Raji (cell line): ENCODE results near the gene RNF225.

ENCODE experiments used
- POLR2A ChIP-seq: IDR thresholded peaks from 2 replicates; pipeline ENCODE4 v1.6.1; 2011; ENCODE audit warnings: low read depth, low read length, control low read depth; ENCODE audit not compliant: insufficient read depth

Gene RNF225

DNA sequence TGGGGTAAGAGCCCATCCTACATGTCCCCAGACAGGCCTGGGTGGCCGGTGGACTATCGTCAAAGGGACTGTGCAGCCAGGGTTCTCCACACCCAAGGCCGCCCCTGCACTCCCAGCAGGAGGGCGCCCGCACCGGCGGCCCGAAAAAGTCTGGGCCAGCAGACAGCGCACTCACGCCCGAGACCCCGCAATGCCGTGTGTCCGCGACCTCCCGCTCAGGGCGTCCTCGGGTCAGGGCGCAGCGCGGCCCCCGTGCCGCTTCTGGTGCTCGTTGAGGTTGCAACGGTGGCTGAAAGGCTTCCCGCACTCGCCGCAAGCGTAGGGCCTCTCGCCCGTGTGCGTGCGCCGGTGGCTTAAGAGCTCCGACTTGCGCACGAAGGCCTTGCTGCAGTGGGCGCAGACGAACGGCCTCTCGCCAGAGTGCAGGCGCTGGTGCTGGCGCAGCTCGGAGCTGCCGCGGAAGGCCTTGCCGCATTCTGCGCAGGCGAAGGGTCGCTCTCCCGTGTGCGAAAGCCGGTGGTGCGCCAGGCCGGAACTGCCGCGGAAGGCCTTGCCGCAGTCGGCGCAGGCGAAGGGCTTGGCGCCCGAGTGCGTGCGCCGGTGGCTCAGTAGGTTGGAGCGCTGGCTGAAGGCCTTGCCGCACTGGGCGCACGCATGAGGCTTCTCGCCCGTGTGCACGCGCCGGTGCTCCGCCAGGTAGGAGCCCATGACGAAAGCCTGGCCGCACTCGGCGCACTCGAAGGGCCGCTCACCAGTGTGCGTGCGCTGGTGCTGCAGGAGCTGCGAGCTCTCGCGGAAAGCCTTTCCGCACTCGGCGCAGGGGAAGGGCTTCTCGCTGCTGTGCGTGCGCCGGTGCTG, 39.3 kb upstream of the RNF225 start:
- TF ChIP-seq POLR2A = no peak

DNA sequence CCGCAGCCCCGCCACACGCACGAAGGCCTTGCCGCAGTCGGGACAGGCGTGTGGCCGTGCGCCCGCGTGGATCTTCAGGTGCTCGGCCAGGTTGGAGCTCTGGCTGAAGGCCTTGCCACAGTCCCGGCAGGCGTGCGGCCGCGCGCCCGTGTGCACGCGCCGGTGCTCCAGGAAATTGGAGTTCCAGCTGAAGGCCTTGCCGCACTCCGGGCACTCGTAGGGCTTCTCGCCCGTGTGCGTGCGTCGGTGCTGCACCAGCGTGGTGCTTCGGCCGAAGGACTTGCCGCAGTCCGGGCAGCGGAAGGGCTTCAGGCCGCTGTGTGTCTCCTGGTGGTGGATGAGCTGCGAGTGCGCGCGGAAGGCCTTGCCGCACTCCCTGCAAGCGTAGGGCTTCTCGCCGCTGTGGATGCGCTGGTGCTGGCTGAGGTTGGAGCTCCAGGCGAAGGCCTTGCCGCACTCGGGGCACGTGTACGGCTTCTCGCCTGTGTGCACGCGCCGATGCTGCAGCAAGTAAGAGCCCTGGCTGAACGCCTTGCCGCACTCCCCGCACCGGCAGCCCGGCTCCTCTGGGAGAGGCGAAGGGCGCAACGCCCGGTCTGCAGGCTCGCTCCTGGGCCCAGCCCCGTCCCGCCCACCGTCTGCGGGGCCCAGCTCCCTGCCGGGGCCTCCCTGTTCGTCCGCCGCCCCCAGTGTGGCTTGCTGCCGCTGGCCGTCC, 38.5 kb upstream of the RNF225 start:
- TF ChIP-seq POLR2A = no peak

DNA sequence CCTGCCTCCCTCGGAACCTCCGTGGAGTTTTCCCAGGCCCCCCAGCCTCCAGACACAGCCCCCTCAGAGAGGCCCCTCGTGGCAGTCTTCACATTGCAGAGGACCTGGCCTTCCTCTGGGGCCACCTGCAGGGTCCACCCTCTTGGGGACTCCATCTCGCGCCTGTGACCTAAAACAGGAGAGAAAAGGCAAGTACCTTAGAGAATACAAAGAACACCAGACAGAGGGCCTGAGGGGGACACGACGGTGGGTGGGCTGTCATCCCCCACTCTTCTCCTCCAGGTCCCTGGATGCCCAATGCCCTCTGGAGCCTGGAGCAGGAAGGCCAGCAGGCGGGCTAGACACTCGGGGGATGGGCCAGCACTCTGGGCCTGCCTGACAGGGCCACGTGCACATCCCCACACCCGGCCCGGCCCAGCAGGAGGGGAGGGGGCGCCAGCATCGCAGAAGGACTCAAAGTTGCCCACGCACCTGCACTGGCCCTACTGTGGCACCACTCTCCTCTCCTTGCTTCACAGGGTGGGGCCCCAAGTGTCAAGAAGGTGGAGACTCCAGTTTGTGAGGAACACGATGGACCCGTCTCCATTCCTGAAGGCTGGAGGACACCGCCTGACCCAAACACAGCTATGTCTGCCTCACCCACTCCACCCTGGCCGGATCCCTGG, 37.8 kb upstream of the RNF225 start:
- TF ChIP-seq POLR2A = no peak

DNA sequence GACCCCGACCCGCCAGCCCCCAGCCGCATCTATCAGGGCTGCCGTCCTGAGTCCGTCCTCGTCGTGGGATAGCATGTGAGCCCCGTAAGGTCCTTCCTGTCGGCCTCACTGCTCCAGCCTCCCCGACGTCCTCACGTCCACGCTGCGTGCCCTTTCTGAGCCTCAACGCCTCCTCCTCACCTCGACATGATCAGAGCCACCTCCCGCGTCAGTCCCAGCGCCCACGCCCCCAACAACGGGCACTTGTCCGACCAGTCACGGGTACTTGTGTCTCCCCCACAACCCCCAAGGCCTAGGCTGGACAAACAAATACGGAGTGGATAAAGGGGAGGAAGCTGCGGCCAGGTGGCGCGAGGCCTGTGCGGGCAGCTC, 33.6 kb upstream of the RNF225 start:
- TF ChIP-seq POLR2A = no peak

DNA sequence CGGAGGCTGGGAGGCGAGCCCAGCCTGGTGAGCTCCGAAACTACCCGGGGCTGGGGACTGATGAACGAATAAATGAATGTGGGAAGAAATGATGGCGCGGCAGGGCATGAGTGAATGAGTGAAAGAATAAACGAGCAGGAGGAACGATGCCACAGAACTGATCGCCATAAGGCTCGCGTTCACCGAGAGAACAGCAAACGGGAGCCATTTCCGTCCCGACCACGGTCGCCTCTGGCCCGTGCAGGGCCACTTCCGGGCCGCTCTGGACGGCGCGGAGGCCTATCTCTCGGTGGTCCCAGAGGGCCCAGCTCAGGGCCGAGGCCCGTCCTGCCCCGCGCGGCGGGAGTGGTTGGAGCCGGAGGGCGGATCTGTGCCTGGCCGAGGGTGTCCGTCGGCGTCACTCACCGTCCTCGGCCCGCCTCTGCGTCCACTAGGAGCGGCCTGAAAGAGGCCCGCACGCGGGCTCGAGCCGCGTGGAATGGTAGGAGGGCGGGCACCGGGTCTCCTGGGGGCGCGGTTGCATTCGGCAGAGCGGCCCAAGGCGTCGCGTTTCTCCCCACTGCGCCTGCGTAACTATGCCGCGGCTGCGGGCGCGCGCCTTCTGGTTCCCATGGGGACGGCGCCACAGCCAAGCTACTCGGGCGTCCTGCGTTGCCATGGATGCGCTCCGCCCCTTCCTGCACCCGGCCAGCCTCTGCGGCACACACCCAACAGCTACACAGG, 33.0 kb upstream of the RNF225 start, which contains the start of gene ZNF497:
ZNF497 (minus strand) TSS at position 480 of the 723 bp plus-strand sequence. CDS start 5,116 bp downstream, outside the sequence.
- peak; percentile 84 for TF ChIP-seq POLR2A

DNA sequence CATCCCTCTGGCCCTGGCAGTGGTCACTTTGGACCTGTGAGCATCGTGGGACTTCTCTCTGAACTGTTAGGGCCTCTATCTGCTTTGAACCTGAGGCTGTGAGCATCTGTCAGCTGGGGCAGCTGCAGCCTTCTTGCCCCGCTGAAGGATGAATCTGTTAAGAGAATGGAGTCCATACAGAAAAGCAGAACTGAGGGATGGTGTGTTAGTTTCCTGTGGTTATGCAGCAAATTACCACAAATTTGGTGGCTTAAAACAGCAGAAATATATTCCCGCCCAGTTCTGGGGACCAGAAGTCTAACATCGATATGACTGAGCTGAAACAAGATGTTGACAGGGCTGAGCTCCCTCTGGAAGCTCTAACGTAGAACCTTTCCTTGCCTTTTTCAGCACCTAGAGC, 31.3 kb upstream of the RNF225 start:
- TF ChIP-seq POLR2A = no peak

DNA sequence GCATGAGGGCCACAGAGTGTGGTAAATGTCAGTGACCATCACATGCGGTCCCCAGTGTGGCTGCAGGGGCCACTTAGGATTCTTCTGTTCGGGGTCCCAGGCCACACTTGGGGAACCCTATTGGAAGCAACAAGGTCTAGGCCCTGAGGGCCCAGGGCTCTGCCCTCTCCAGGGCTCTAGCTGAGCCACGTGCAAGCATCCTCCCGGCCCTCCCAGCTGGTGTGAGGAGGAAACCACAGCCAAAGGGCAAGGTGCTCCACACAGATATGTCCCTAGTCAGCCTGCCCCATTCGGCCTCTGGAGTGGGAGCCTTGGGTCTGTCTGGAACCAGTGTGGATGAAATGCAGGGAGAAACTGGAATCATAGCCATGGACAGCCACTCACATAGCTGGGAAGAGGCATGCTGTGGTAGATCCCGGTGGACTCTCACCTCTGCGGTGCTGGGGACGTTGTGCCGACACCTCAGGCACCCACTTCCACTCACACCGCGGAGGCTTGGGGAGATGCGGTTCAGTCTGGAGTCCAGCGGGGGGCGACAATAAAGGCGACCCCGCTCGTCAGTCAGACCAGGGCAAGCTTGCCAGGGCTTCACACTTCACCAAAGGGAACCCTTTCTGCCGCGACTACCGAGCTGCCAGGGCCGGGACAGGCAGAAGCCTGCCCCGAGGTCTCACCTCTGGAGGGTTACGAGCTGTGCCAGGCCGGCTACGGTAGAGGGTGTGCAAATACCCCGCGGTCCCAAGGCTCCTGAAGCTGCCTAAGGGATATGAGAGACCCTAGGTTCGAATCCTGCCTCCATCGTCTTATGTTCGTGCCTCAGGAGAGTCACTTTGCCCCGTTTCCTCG, 28.6 kb upstream of the RNF225 start:
- TF ChIP-seq POLR2A = no peak

DNA sequence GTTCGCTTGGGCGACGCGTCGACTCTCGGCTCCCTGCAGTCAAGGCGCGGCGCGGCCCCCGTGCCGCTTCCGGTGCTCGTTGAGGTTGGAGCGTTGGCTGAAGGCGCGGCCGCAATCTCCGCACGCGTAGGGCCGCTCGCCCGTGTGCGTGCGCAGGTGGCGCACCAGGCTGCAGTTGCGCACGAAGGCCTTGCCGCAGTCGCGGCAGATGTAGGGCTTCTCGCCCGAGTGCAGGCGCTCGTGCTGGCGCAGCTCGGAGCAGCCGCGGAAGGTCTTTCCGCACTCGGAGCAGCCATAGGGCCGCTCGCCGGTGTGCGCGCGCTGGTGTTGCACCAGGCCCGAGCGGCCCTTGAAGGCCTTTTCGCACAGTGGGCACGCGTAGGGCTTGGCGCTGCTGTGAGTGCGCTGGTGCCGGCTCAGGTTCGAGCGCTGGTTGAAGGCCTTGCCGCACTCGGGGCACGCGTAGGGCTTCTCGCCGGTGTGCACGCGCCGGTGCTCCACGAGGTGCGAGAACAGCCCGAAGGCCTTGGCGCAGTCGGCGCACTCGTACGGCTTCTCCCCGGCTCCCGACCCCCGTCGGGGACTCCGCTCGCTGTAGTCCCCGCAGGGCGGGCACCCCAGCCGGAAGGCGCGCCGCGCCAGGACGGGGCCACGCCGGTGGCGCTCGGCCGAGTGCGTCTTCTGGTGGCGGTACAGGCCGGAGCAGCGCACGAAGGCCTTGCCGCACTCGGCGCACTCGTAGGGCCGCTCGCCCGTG, 27.6 kb upstream of the RNF225 start:
- no peak for TF ChIP-seq POLR2A

DNA sequence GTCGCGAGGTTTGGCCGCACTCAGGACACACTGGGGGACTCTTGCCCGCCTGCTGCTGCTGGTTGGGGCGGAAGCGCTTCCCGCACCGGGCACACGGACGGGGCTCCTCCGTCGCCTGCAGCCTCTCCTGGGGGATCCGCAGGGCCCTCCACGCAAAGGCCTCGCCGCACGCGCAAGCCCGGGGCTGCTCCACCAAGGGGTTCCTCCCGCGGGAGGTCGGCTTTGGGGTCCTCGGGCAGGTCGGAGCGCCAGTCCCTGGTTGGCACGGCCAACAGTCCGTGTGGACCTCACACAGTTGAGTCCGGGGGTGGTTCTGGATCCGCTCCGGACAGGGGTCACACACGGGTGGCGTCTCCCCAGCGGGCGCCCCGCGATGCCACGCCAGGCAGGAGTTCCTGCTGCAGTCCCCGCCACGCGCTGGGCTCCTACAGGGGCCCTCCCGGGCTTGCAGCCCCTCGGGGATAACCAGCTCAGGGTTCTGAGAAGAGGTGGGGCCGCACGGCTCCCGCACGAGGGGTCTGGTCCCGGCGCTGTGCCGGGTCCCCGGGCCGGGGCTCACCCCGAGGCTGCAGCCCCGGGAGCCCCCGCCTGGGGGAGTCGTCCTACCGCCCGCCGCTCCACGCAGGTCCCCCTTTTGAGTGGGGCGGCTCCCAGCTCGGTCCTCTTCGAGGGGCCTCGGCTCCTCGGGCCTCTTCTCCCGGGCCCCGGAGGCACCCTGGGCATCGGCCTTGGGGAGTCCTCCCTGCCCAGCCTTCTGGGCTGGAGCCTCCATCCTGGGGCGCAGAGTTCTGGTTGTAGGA, 26.7 kb upstream of the RNF225 start:
- no peak for TF ChIP-seq POLR2A

DNA sequence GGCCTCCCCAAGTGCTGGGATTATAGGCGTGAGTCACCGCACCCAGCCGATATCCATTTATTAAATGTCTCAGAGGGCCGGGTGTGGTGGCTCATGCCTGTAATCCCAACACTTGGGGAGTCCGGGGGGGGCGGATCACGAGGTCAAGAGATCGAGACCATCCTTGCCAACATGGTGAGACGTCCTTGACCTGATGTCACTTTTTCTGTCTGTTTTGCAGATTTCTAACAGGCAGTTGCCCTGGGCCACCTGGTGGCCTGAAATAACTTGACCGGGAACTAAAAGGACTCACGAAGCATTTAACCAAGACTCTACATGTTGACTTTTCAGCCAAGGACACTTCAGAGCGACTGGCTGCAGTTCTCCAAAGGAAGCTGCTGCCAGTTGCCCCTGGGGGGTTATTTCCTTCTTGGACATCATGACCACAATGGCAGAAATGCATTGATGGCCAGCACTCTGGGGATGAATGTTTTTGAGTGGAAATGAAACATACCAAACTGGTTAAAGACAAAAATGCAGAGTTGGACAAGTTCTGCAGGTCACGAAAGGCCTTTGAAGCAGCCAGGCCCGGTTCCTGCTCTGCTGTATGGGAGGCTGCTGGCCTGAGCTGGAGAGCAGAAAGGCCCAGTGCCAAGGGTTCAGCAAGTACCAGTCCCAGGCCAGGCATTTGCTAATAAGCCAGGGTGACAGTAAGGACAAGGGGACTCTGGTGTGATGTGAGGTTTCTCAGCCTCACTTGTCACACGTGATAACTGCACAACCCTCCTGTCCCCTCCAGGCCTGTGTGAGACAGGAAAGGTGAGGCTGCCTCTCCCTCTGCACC, 22.9 kb upstream of the RNF225 start:
- TF ChIP-seq POLR2A = no peak

DNA sequence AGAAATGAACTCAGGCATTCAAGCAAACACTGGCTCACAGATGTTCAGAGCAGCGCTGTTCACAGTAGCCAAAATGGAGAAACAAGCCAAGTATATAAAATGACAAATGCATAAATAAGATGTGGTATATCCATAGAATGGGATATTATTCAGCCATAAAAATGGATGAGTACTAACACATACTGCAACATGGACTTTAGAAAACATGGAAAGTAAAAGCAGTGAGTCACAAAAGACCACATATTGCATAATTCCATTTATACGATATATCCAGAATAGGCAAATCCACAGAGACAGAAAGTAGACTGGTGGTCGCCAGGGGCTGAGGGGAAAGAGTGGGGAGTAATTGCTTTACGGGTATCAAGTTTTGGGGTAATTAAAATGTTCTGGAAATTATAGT, 21.3 kb upstream of the RNF225 start:
- no peak for TF ChIP-seq POLR2A

DNA sequence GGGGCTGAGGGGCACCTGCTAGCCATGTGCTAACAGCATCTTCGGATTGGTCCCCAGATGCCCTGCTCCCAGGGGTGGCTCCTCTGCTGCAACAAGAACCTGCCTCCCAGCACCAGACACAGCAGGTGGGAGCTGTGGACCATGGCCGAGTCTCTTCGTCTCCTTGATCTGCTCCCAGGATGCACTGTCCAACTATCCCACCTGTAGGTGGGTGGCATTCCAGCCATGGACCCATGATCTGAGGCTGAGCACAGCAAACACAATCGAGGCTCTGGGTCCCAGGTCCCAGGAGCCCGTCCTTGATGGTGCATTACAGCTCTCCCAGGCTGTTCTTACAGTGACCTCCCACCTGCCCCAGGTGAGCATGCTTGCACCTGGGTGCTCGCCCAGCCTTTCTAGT, 16.2 kb upstream of the RNF225 start:
- TF ChIP-seq POLR2A = no peak

DNA sequence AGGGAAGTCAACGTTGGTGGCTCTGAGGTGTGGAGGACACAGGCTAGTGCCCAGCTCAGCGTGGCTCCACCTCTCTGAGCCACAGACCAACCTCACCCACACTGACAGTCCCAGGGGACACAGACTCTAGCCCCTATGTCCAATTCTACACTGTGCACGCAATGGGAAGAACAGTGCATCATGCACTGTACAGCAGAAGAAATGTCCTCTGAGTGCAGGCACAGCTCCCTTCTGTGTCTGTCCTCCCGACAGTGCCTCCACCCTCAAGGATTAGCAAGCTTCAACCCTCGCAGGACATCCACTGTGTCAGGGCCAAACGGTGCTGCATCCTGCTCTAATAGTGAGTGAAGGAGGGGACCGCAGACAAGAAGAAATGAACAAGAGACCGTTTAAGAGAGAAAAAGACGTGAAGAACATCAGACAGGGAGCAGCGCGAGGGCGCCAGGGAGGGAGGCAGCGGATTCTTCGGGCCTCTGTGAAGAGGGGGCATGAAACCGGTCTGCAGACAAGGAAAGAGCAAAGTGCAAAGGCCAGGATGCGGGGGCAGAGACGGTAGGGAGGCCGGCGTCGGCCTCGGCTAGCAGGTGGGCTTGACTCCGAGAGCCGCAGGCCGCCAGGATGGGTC, 15.3 kb upstream of the RNF225 start:
- TF ChIP-seq POLR2A = no peak
